Pancreas (tissue), 10 donors: ENCODE results near the gene MLXIPL. TPM values are rescaled to one million over a fixed set of nuclear protein-coding genes. Genes with fewer than 3 reads are reported as not detected.
"Not testable (repeated sequence)": the region's sequence is repeated elsewhere in the genome, so short reads cannot be mapped to it uniquely, and the experiment has no call there.

ENCODE experiments used
- ATAC-seq, 4 donors: fragments of 200-7000 bp; cut with Tn5 transposase; one replicate each; pipeline versions ENCODE4 v1.8.0 to v1.9.1; 2020; ENCODE audit warnings: mild to moderate bottlenecking in 4 of 4, moderate library complexity in 4 of 4
- DNase-seq, 6 donors: peaks; one replicate each; pipeline ENCODE4 v3.0.0-alpha.2; 2020
- FAIRE-seq: peaks from 2 replicates; lab custom pipeline; 2012; peaks lifted over from hg19 to GRCh38; lab: Jason Lieb, UNC
- H3K27ac ChIP-seq, 4 donors: fragments of 200-600 bp; sonication (generic); 1 replicate in 3 of 4; 2 replicates in 1 of 4; pipeline versions ENCODE4 v1.5.0 to v1.8.0; 2020
- H3K27me3 ChIP-seq, 4 donors: fragments of 200-600 bp; one replicate each; pipeline ENCODE4 v1.8.0; 2021
- H3K36me3 ChIP-seq, 3 donors: fragments of 200-600 bp; sonication (generic) in 1 of 3; one replicate each; pipeline versions ENCODE4 v1.5.0 to v1.8.0; 2020 to 2021
- H3K4me1 ChIP-seq, 3 donors: fragments of 200-600 bp; one replicate each; pipeline ENCODE4 v1.8.0; 2021
- H3K4me3 ChIP-seq, 4 donors: fragments of 200-600 bp; sonication (generic) in 2 of 4; one replicate each; pipeline versions ENCODE4 v1.5.0 to v1.8.0; 2020 to 2021
- H3K9me3 ChIP-seq, 4 donors: fragments of 200-600 bp; one replicate each; pipeline ENCODE4 v1.8.0; 2021
- CTCF ChIP-seq, 4 donors: fragments of 200-600 bp; sonication (generic) in 3 of 4; IDR thresholded peaks; one replicate each; pipeline versions ENCODE4 v1.5.0 to v1.8.0; 2021; ENCODE audit warnings: antibody characterized with exemption in 4 of 4
- WGBS, 2 donors: extraction: QIAGEN DNeasy Blood & Tissue Kit; methylation state at CpG; one replicate each; pipeline ENCODE4 v1.1.7; 2013; 5-methylcytosine and 5-hydroxymethylcytosine counted together
- intact Hi-C, 3 donors: fragments of 100-400 bp; cut with DNase I; formaldehyde crosslinking; loops; one replicate each; pipeline versions ENCODE4 v1.11.1 to v1.14.2; 2022
- polyA plus RNA-seq, 2 donors: library from polyadenylated mRNA; stranded (reverse); fragments of 200-250 nt; gene quantifications; one replicate each; pipeline ENCODE4 v1.2.3, GENCODE V29; 2013
- total RNA-seq, 6 donors: library from RNA; stranded (reverse); fragmentation: NEBNext Ultra II Directional in 4 of 6; extraction: Animal tissue kit (Norgen Biotek cat#: 25700) in 4 of 6; gene quantifications; one replicate each; pipeline versions ENCODE4 v1.2.1 to v1.2.4, GENCODE V29; 2021 to 2023
- donor health status: healthy with polysubstance abuse.
- donor health status: DM: no; HTN: no; CAD: no; lungs with moderate emphysema.
- donor health status: DM: no; HTN: no; CAD: no.
- donor health status: control.
- donor health status: control.
- donor health status: Bipolar disorder and iron deficiency.
- donor health status: DM: yes; HTN: yes; CAD: no.
- donor health status: DM: no; HTN: no; CAD: no.
- donor health status: DM: no; HTN: no; CAD: no.
- donor health status: DM: yes; HTN: yes; CAD: no.

MLXIPL gene
- total and polyA plus RNA-seq, 8 donors: 8.8 to 176 (median 24.5) TPM

DNA sequence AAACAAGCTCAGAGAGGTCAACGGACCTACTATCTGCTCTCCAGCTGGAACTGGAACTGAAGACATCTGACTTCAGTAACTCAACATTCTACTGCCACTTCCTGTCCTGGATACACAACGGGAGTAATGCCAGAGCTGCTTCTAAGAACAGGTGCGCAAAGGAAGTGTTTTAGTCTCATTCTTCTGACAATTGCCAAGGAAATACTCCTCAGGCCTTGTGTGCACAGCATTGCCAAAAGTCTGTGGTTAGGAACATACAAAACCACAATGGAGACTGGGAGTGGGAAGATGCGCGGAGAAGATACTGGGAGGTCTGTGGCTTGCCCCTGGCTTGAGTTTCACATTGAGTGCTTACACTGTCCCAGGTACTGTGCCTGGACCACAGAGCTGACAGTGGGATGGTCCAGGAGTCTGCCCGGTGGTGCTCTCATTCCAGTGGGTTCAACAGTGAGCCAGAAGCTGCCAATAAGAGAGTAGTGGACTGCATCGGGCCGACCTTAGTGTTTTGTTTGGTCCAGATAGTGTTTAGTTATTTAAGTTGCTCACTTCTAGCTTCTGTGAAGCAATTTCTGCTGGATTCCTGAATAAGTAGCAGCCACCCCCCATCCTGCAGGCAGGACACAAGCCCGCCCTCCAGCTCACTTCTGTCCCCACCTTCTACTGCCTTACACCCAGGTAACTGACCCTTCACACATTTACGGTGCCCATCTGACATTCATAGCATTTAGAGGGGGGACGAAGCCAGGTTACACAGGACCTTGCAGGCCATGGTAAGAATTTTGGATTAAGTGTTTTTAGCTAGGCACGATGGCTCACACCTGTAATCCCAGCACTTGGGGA lies 56.3 kb downstream of the MLXIPL start:
- Histone ChIP-seq H3K36me3 (peaks cover 6 to 37% (median 26%) of the 10 kb centered on the region in 3 donors), H3K9me3 (no peaks in the 10 kb centered on the region), H3K27me3 (no peaks in the 10 kb centered on the region), H3K27ac (no peak overlapping the region), H3K4me3 (no peak overlapping the region), H3K4me1 (no peaks in the 10 kb centered on the region)
- FAIRE-seq: no peak
- WGBS, 2 donors: 72 to 76% methylated on average over 12 of the region's 12 CpGs
- DNase-seq: peak in 1 of 6 donors; percentile 11
- TF ChIP-seq CTCF (IDR thresholded peaks at IDR 0.05): no peak
- intact Hi-C loops: no loop called here
- peak in 2 of 4 donors; percentile 12 to 18 for ATAC-seq

GRCh38 chr7:73567140-73567539 lies 57.2 kb downstream of the MLXIPL start:
- no peak for TF ChIP-seq CTCF (IDR thresholded peaks at IDR 0.05)
- DNase-seq (peak in 1 of 6 donors; percentile 17), FAIRE-seq (no peak), ATAC-seq (no peak)
- Histone ChIP-seq H3K9me3 (no peaks in the 10 kb centered on the region), H3K4me3 (no peak overlapping the region), H3K4me1 (no peaks in the 10 kb centered on the region), H3K27ac (no peak overlapping the region), H3K36me3 (peaks cover 6 to 28% (median 18%) of the 10 kb centered on the region in 3 donors), H3K27me3 (no peaks in the 10 kb centered on the region)
- WGBS, 2 donors: 86 to 91% methylated on average over 4 of the region's 4 CpGs
- intact Hi-C loops: no loop called here

DNA sequence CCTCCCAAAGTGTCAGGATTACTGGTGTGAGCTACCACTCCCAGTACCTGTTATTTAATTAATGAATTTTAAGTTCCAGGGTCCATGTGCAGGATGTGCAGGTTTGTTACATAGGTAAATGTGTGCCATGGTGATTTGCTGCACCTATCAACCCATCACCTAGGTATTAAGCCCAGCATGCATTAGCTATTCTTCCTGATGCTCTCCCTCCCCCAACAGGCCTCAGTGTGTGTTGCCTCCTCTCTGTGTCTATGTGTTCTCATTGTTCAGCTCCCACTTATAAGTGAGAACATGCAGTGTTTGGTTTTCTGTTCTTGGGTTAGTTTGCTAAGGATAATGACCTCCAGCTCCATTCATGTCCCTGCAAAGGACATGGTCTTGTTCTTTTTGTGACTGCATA lies 57.9 kb downstream of the MLXIPL start:
- not testable (repeated sequence) for ATAC-seq

DNA sequence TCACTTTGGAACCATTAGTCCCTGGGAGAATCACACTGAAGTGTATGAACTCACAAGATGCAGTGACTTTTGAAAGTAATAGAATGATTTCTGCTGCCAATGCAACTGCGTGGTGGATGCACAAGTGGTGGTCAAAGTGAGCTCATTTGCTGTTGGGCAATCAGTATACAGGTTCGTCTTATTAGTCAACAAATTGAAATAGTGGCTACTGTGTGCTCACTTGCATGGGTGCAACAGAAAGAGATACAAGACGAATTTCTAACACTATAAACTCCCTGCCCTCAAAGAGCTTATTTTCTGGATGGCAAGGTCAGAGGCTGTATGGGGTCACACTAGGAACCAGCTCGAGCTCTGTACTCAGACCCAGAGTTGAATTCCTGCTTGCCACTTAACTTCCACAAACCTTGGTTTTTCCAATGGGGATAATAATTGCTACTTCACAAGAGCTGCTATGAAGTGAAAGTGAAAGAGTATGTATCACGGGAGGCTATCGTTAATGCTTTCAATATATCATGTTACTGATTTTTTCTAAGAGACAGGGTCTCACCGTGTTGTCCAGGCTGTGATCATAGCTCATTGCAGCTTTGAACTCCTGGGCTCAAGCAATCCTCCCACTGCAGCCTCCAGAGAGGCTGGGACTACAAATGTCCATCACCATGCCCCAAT lies 58.5 kb downstream of the MLXIPL start:
- WGBS, 2 donors: 55 to 58% methylated on average over 7 of the region's 7 CpGs
- no peaks in the 10 kb centered on the region for H3K4me1 ChIP-seq
- H3K27ac ChIP-seq: no peak overlapping the region
- H3K36me3 ChIP-seq: peaks cover 6 to 14% (median 9%) of the 10 kb centered on the region in 3 donors
- no peak for ATAC-seq
- no peaks in the 10 kb centered on the region for H3K9me3 ChIP-seq
- FAIRE-seq: no peak
- peak overlapping the region in 1 of 4 donors; percentile 26 for H3K4me3 ChIP-seq
- TF ChIP-seq CTCF (IDR thresholded peaks at IDR 0.05): no peak
- no peak for DNase-seq
- H3K27me3 ChIP-seq: no peaks in the 10 kb centered on the region
- intact Hi-C loops: no loop called here

More for the DNA sequence above, 57.9 kb downstream of the MLXIPL start:
- H3K4me1 ChIP-seq, intact Hi-C loops, H3K27me3 ChIP-seq, DNase-seq, FAIRE-seq, H3K9me3 ChIP-seq, H3K27ac ChIP-seq: not testable (repeated sequence)
- peak overlapping the region in 1 of 4 donors; percentile 26 for H3K4me3 ChIP-seq
- H3K36me3 ChIP-seq: peaks cover 6 to 21% (median 14%) of the 10 kb centered on the region in 3 donors

GRCh38 chr7:73560109-73560835 lies 64.0 kb downstream of the MLXIPL start:
- H3K4me3 ChIP-seq: no peak overlapping the region
- no peaks in the 10 kb centered on the region for H3K36me3 ChIP-seq
- H3K9me3 ChIP-seq: no peaks in the 10 kb centered on the region
- DNase-seq (peak in 1 of 6 donors; percentile 19), ATAC-seq (no peak), FAIRE-seq (no peak)
- no peaks in the 10 kb centered on the region for H3K27me3 ChIP-seq
- intact Hi-C loops: no loop called here
- H3K4me1 ChIP-seq: peaks cover 6 to 12% (median 10%) of the 10 kb centered on the region in 3 donors
- TF ChIP-seq CTCF (IDR thresholded peaks at IDR 0.05): no peak
- H3K27ac ChIP-seq: no peak overlapping the region
- 45 to 52% methylated on average over 11 of the region's 11 CpGs for WGBS, 2 donors
